PFSK-1 (cell line): ENCODE results near the gene MITF.

Experiments
- POLR2AphosphoS5 ChIP-seq: IDR thresholded peaks from 2 replicates; pipeline ENCODE4 v1.6.1; 2012; ENCODE audit warnings: low read depth, mild to moderate bottlenecking, control low read depth, low read length, moderate library complexity
- REST ChIP-seq, 2 experiments: IDR thresholded peaks; 2 replicates each; pipeline versions ENCODE4 v1.6.1 to v1.8.0; 2011 to 2012; ENCODE audit warnings: low read depth in 2 of 2, low read length in 2 of 2, control low read depth in 1 of 2, inconsistent platforms in 1 of 2, mild to moderate bottlenecking in 1 of 2, moderate library complexity in 1 of 2; ENCODE audit not compliant: insufficient read depth in 1 of 2
- SIN3A ChIP-seq: IDR thresholded peaks from 2 replicates; pipeline ENCODE4 v1.6.1; 2012; ENCODE audit warnings: mild to moderate bottlenecking, low read length, moderate library complexity, borderline replicate concordance; ENCODE audit not compliant: insufficient read depth
- TAF1 ChIP-seq: IDR thresholded peaks from 2 replicates; pipeline ENCODE4 v1.6.1; 2012; ENCODE audit warnings: low read length, control low read depth, borderline replicate concordance; ENCODE audit not compliant: insufficient read depth

- TF ChIP-seq REST (IDR thresholded peaks at IDR 0.05; ENCODE audit: insufficient read depth in 1 of 2, low read depth in 2 of 2, low read length in 2 of 2) (no peak), TAF1 (no peak), POLR2AphosphoS5 (no peak), SIN3A (no peak)
Observed at GRCh38 chr3:69983546-69984265, 244.4 kb downstream of the MITF start.
